ES-I3 (cell line): Measurements from ENCODE around the gene HADH.

Source experiments
- H3K36me3 ChIP-seq: 2 replicates; pipeline ENCODE4 v1.6.1; 2013; ENCODE audit warnings: mild to moderate bottlenecking, low read length, control low read depth, moderate library complexity; ENCODE audit not compliant: insufficient read depth
- H3K4me1 ChIP-seq: 2 replicates; pipeline ENCODE4 v1.6.1; 2013; ENCODE audit warnings: mild to moderate bottlenecking, control low read depth, low read length; ENCODE audit not compliant: insufficient read depth
- H3K9ac ChIP-seq: 2 replicates; pipeline ENCODE4 v1.6.1; 2013; ENCODE audit warnings: low read depth, mild to moderate bottlenecking, low read length, moderate library complexity
- H3K9me3 ChIP-seq: 2 replicates; pipeline ENCODE4 v1.6.1; 2013; ENCODE audit warnings: mild to moderate bottlenecking, low read length, moderate library complexity; ENCODE audit not compliant: control insufficient read depth, insufficient read depth

Gene HADH

DNA sequence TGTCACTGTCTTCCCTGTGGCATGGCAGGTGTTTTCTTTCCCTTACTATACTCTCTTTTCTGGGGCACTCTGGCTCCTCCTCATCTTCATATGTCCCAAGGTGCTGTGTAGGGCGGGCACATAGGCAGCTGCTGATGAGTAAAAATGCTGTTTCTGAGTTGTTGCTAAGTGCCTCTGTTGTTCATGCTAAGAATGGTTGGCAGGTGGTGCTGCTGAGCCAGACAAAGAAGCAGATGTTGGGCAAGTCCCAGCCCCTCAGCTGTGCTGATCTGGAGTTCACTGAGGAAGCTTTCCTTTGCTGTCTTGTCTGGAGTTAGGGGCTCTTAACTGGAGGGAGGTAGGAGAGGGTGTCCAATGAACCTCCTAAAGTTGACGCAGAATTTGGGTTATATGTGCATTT lies 40.6 kb downstream of the HADH start:
- Histone ChIP-seq H3K9me3 (no peaks in the 10 kb centered on the region), H3K9ac (no peak overlapping the region), H3K36me3 (peaks cover 11% of the 10 kb centered on the region; the same call in 1 of the 2 replicates), H3K4me1 (no peaks in the 10 kb centered on the region)

- Histone ChIP-seq H3K4me1 (no peaks in the 10 kb centered on the region), H3K9ac (no peak overlapping the region), H3K36me3 (peaks cover 11% of the 10 kb centered on the region; the same call in 1 of the 2 replicates), H3K9me3 (no peaks in the 10 kb centered on the region)
Observed at GRCh38 chr4:108031427-108032083, 41.9 kb downstream of the HADH start.

GRCh38 chr4:108033348-108033747 lies 43.7 kb downstream of the HADH start:
- Histone ChIP-seq H3K4me1 (no peaks in the 10 kb centered on the region), H3K9ac (no peak overlapping the region), H3K36me3 (peaks cover 11% of the 10 kb centered on the region; the same call in 1 of the 2 replicates), H3K9me3 (no peaks in the 10 kb centered on the region)

- peaks cover 8% of the 10 kb centered on the region; the same call in 1 of the 2 replicates for H3K36me3 ChIP-seq
- no peaks in the 10 kb centered on the region for H3K9me3 ChIP-seq
- H3K4me1 ChIP-seq = no peaks in the 10 kb centered on the region
- H3K9ac ChIP-seq = no peak overlapping the region
Observed at GRCh38 chr4:108034565-108034964, 44.9 kb downstream of the HADH start.

- Histone ChIP-seq H3K4me1 (no peaks in the 10 kb centered on the region), H3K9me3 (no peaks in the 10 kb centered on the region), H3K36me3 (peaks cover 8% of the 10 kb centered on the region; the same call in 1 of the 2 replicates), H3K9ac (no peak overlapping the region)
Observed at GRCh38 chr4:108035691-108036090, 46.0 kb downstream of the HADH start.

DNA sequence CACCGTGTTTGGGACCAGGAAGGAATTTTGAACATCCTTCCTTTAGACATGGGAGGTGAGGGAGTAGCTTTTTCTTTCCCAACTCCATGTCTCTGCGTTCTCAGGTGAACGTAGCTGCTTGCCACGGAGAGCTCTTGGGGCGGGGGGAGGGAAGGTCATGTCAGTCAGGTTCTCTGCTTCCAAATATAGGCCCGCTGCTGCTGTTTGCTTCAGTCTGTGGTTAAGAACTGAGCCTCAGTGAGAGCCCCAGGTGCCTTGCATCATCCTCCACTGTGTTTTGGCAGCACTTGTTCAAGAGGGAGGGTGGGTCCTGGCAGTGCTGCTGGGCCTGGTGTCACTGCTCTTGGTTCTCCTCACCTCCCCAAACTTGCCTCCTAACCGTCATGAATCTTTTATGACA lies 46.5 kb downstream of the HADH start:
- Histone ChIP-seq H3K9me3 (no peaks in the 10 kb centered on the region), H3K36me3 (peaks cover 8% of the 10 kb centered on the region; the same call in 1 of the 2 replicates), H3K9ac (no peak overlapping the region), H3K4me1 (no peaks in the 10 kb centered on the region)

DNA sequence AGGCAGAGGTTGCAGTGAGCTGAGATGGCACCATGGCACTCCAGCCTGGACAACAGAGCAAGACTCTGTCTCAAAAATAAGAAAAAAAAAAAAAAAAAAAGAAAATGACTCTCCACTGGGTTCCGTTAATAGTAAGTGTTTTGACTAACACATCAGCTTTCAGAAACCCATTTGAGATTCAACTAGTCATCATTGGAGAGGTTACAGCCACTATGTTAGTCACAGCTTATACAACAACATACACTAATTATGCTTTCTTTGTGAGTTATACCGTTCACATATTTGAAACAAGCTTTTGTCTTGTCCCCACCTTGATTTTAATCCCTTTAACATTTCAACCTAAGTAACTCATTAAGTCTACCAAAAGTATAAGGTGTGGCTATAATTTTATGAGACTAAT lies 48.2 kb downstream of the HADH start:
- Histone ChIP-seq H3K9me3 (no peaks in the 10 kb centered on the region), H3K36me3 (peaks cover 8% of the 10 kb centered on the region; the same call in 1 of the 2 replicates), H3K9ac (no peak overlapping the region), H3K4me1 (no peaks in the 10 kb centered on the region)

DNA sequence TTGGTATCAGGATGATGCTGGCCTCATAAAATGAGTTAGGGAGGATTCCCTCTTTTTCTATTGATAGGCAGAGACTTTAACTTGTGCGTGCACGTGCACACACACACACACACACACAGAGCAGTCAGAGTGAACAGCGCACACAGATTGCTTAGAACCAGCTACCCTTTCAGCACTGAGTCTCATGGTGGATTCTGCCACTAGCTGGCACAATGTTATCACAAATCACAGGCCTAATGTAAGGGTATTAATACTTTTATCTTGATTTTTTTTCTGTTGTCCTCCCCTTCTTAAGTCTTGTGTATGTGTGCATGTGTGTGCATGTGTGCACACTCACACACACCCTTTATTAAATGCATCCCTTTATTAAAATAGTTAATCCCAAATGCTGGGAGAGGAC lies 53.2 kb downstream of the HADH start:
- Histone ChIP-seq H3K4me1 (no peaks in the 10 kb centered on the region), H3K9me3 (no peaks in the 10 kb centered on the region), H3K36me3 (no peaks in the 10 kb centered on the region), H3K9ac (no peak overlapping the region)

GRCh38 chr4:108043526-108043925 lies 53.8 kb downstream of the HADH start:
- Histone ChIP-seq H3K9me3 (no peaks in the 10 kb centered on the region), H3K9ac (no peak overlapping the region), H3K36me3 (no peaks in the 10 kb centered on the region), H3K4me1 (no peaks in the 10 kb centered on the region)

DNA sequence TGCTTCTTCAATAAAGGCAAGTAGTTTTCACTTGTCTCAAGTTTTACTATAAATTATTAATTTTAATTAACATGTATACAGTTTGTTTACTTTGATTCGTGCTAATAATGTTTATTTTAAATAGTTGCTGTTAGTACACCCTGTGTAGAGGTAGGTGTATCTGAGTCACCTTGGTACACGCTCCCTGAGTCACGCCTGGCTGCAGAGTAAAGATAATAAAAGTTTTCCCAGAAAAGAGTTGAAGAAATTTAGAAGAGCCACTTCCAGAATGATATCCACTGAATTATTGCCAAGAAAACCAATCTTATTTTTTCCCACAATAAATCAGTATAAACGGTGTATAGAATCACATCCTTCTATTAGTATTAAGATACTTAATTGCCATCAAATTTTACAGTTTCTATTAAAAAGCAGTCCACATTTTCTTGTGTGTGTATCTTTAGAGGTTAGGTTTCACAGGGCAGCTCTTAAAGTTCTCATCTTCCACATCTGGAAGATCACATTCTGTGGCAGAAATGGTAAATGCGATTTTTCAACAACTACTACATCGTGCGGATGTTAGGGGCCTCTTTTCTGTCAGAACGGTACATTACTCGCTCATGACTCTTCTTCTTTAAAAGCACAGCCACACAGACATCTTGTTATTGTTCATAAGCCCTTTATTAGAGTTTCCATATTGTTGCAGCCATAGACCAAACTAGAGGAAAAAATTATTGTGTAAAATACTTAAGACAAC lies 55.4 kb downstream of the HADH start:
- Histone ChIP-seq H3K9me3 (no peaks in the 10 kb centered on the region), H3K9ac (no peak overlapping the region), H3K4me1 (no peaks in the 10 kb centered on the region), H3K36me3 (no peaks in the 10 kb centered on the region)

GRCh38 chr4:108045687-108046024 lies 56.0 kb downstream of the HADH start:
- Histone ChIP-seq H3K9me3 (no peaks in the 10 kb centered on the region), H3K4me1 (no peaks in the 10 kb centered on the region), H3K36me3 (no peaks in the 10 kb centered on the region), H3K9ac (no peak overlapping the region)

DNA sequence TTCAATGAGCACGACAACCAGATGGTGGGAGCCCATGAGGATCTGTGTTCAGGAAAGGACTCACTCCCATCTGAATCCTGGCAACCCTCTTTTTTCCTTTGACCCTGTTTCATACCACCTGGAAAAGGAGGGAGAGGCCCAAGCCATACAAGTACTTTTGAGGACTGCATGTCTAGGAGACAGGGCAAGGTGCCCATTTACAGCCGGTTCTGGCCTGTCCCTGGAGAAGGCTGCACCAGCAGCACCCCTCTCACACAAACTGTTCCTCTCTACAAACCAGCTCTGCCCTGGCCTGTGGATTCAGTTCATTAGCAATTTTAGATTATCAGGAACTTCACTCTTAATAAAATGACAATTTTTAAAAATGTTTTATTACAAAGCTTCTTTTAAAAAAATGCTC lies 57.5 kb downstream of the HADH start:
- no peaks in the 10 kb centered on the region for H3K36me3 ChIP-seq
- H3K4me1 ChIP-seq = no peaks in the 10 kb centered on the region
- H3K9me3 ChIP-seq = no peaks in the 10 kb centered on the region
- no peak overlapping the region for H3K9ac ChIP-seq

- Histone ChIP-seq H3K9ac (no peak overlapping the region), H3K4me1 (no peaks in the 10 kb centered on the region), H3K9me3 (no peaks in the 10 kb centered on the region), H3K36me3 (no peaks in the 10 kb centered on the region)
Observed at GRCh38 chr4:108048157-108048556, 58.5 kb downstream of the HADH start.

- Histone ChIP-seq H3K36me3 (no peaks in the 10 kb centered on the region), H3K9me3 (no peaks in the 10 kb centered on the region), H3K9ac (no peak overlapping the region), H3K4me1 (no peaks in the 10 kb centered on the region)
Observed at GRCh38 chr4:108048997-108049396, 59.3 kb downstream of the HADH start.

- Histone ChIP-seq H3K4me1 (no peaks in the 10 kb centered on the region), H3K9ac (no peak overlapping the region), H3K9me3 (no peaks in the 10 kb centered on the region), H3K36me3 (no peaks in the 10 kb centered on the region)
Observed at GRCh38 chr4:108049406-108049805, 59.7 kb downstream of the HADH start.
